ENCODE results near the gene BHLHE40. TPM values are rescaled to one million over a fixed set of nuclear protein-coding genes. Genes with fewer than 3 reads are reported as not detected.

The BHLHE40 gene
- total RNA-seq, 2 experiments from 2014 or later: 209 to 219 TPM

- H3K9me3 Mint-ChIP-seq (ENCODE audit: insufficient read depth): no peaks in the 10 kb centered on the region
- H3K27ac Mint-ChIP-seq: peak overlapping the region; percentile 94
- no peaks in the 10 kb centered on the region for H3K27me3 Mint-ChIP-seq (ENCODE audit: low read depth)
- H3K4me1 Mint-ChIP-seq (ENCODE audit: low read depth): peaks cover 95% of the 10 kb centered on the region
- ChIA-PET POLR2A (interaction anchor here (0.9 to 24.9 kb wide), 7 partner anchors 11 to 176 kb away, joined by 3 to 450 read pairs (median 4); partner anchors contain the start of gene BHLHE40), CTCF (interaction anchor here (1.1 to 4.5 kb wide), 12 partner anchors 8 to 302 kb away, joined by 3 to 40 read pairs (median 8); partner anchors contain the start of gene BHLHE40)
- peaks cover 6% of the 10 kb centered on the region for H3K36me3 Mint-ChIP-seq (ENCODE audit: low read depth)
- ATAC-seq: no peak
- no peak for DNase-seq
- H3K4me3 Mint-ChIP-seq: peak overlapping the region; percentile 72
Observed at GRCh38 chr3:5013021-5013906, 34.0 kb downstream of the BHLHE40 start.

DNA sequence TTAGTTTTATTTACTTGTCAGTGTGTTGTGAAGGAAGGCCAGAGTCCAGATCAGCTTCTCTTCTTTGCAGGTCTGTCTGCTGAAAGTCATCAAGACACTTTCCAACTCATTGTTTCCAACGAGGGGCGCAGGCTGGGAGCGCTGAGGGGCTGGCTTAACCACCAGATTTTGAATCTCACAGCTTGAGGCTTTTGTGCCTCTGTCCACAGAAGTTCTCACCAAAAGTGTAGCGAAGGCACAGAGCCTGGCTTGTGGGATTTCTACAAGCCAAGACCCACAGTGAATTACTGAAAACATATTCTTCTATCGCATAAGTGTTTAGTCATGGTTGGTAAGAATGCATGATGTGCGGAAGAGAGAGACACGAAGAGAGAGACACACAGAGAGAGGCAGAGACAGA is 35.2 kb downstream of the BHLHE40 start:
- H3K36me3 Mint-ChIP-seq (ENCODE audit: low read depth): peaks cover 6% of the 10 kb centered on the region
- ChIA-PET CTCF (interaction anchor here (0.8 to 4.5 kb wide), 4 partner anchors 10 to 303 kb away, joined by 3 to 40 read pairs (median 4); no protein-coding TSS in a partner anchor), POLR2A (interaction anchor here (24.9 kb wide), 1 partner anchor 33 kb away, joined by 450 read pairs; the partner anchor contains the start of gene BHLHE40)
- ATAC-seq (no peak), DNase-seq (no peak)
- no peak overlapping the region for H3K4me3 Mint-ChIP-seq
- H3K4me1 Mint-ChIP-seq (ENCODE audit: low read depth): peaks cover 95% of the 10 kb centered on the region
- peak overlapping the region; percentile 94 for H3K27ac Mint-ChIP-seq
- no peaks in the 10 kb centered on the region for H3K9me3 Mint-ChIP-seq (ENCODE audit: insufficient read depth)
- H3K27me3 Mint-ChIP-seq (ENCODE audit: low read depth): no peaks in the 10 kb centered on the region

- Mint-ChIP-seq H3K27me3 (ENCODE audit: low read depth) (no peaks in the 10 kb centered on the region), H3K4me3 (no peak overlapping the region), H3K4me1 (ENCODE audit: low read depth) (peaks cover 96% of the 10 kb centered on the region), H3K27ac (peak overlapping the region; percentile 31), H3K9me3 (ENCODE audit: insufficient read depth) (no peaks in the 10 kb centered on the region), H3K36me3 (ENCODE audit: low read depth) (peaks cover 6% of the 10 kb centered on the region)
- DNase-seq (no peak), ATAC-seq (no peak)
- ChIA-PET CTCF (interaction anchor here (2.8 kb wide), 1 partner anchor 304 kb away, joined by 10 read pairs; no protein-coding TSS in a partner anchor), POLR2A (interaction anchor here (1.3 to 24.9 kb wide), 2 partner anchors 34 to 185 kb away, joined by 3 to 450 read pairs; partner anchors contain the start of gene BHLHE40)
Observed at GRCh38 chr3:5015056-5015455, 35.8 kb downstream of the BHLHE40 start.

- ATAC-seq (peak; percentile 62), DNase-seq (peak; percentile 71)
- peaks cover 96% of the 10 kb centered on the region for H3K4me1 Mint-ChIP-seq (ENCODE audit: low read depth)
- H3K36me3 Mint-ChIP-seq (ENCODE audit: low read depth): peaks cover 6% of the 10 kb centered on the region
- peak overlapping the region; percentile 86 for H3K27ac Mint-ChIP-seq
- ChIA-PET CTCF (interaction anchor here (0.7 to 2.8 kb wide), 10 partner anchors 9 to 305 kb away, joined by 3 to 10 read pairs (median 4); no protein-coding TSS in a partner anchor), POLR2A (interaction anchor here (1.0 to 24.9 kb wide), 5 partner anchors 10 to 186 kb away, joined by 3 to 450 read pairs (median 4); partner anchors contain the start of gene BHLHE40)
- H3K9me3 Mint-ChIP-seq (ENCODE audit: insufficient read depth): no peaks in the 10 kb centered on the region
- no peaks in the 10 kb centered on the region for H3K27me3 Mint-ChIP-seq (ENCODE audit: low read depth)
- H3K4me3 Mint-ChIP-seq: peak overlapping the region; percentile 35
Observed at GRCh38 chr3:5016211-5017161, 37.2 kb downstream of the BHLHE40 start.

DNA sequence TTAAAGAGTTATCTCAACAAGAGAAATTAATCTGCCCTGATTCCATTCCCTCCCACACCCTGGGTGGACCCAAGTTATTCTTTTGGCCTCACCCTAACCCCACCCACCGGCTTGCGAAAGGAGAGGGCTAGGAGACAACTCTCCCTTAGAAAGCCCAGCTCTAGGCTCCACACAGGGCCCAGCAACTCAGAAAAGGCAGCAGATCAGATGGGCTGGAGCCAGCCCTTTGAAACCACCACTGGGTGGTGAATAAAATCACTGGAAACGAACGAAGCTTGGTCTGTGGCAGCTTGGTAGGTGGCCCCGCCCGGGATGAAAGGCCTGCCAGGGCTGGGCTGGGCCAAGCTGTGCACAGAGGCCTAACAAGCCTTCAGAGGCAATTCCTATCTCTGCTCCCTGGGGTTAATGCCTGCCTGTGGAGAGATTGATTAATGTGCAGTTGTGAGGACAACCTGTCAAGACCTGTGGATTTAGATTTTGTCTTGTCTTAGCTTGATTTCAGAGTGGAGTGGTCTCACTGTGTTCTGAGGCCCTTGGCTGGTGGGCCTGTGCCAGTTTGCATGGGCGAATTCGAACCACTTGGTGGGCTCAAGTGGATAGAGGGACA is 38.8 kb downstream of the BHLHE40 start:
- Mint-ChIP-seq H3K4me3 (no peak overlapping the region), H3K36me3 (ENCODE audit: low read depth) (peaks cover 6% of the 10 kb centered on the region), H3K4me1 (ENCODE audit: low read depth) (peaks cover 92% of the 10 kb centered on the region), H3K27me3 (ENCODE audit: low read depth) (no peaks in the 10 kb centered on the region), H3K9me3 (ENCODE audit: insufficient read depth) (no peaks in the 10 kb centered on the region), H3K27ac (peak overlapping the region; percentile 61)
- ChIA-PET POLR2A (interaction anchor here (1.3 to 24.9 kb wide), 3 partner anchors 8 to 168 kb away, joined by 3 to 450 read pairs (median 9); partner anchors contain the start of gene BHLHE40), CTCF (interaction anchor here (0.6 to 1.8 kb wide), 11 partner anchors 10 to 667 kb away, joined by 3 to 14 read pairs (median 4); no protein-coding TSS in a partner anchor)
- ATAC-seq: peak; percentile 5
- DNase-seq: no peak

DNA sequence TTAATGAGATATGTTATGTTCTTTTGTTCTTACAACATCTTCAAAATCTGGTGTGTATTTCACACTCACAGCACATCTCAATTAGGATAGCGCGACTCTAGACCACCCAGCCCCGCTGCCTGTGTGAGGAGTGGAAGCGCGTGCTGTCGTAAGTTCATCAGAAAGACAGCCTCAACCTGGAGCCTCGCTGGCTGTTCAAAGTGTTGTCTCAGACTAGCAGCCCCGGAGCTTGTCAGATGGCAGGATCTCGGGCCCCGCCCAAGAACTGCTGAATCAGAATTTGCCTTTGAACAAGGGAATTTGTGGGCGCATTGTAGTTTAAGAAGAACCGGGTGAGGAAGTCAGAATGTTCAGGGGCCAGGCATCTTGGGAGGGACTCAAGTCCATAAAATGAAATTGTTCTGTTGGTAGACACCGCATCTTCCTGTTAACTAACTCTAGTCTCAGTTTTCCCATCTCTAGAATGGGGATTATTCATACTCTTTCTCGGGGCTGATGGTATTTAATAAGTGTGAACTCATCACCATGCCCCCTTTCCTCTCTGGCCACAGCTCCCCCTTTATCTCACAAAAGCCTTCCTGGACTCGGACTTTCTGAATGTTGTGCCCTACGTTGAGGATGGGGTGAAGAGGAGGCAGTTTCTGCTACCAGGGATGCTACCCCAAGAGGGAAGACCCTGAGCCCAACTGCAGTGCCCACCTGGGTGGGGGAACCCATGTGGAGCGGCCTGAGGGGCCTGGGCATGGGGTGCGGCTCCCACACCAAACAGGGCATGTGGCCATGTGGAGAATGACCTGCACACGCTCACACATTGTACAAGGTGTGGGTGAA is 40.4 kb downstream of the BHLHE40 start:
- H3K27me3 Mint-ChIP-seq (ENCODE audit: low read depth): no peaks in the 10 kb centered on the region
- H3K27ac Mint-ChIP-seq: peak overlapping the region; percentile 81
- ChIA-PET POLR2A (interaction anchor here (24.9 kb wide), 1 partner anchor 38 kb away, joined by 450 read pairs; the partner anchor contains the start of gene BHLHE40), CTCF (interaction anchor here (0.8 to 10.7 kb wide), 9 partner anchors 8 to 190 kb away, joined by 3 to 123 read pairs (median 3); partner anchors contain the start of gene BHLHE40)
- H3K4me1 Mint-ChIP-seq (ENCODE audit: low read depth): peaks cover 85% of the 10 kb centered on the region
- DNase-seq (peak; percentile 89), ATAC-seq (peak; percentile 83)
- peaks cover 3% of the 10 kb centered on the region for H3K36me3 Mint-ChIP-seq (ENCODE audit: low read depth)
- no peaks in the 10 kb centered on the region for H3K9me3 Mint-ChIP-seq (ENCODE audit: insufficient read depth)
- H3K4me3 Mint-ChIP-seq: peak overlapping the region; percentile 35

- DNase-seq: no peak
- ChIA-PET POLR2A (interaction anchor here (24.9 kb wide), 1 partner anchor 39 kb away, joined by 450 read pairs; the partner anchor contains the start of gene BHLHE40), CTCF (interaction anchor here (1.3 to 10.7 kb wide), 3 partner anchors 9 to 37 kb away, joined by 3 to 123 read pairs (median 15); partner anchors contain the start of gene BHLHE40)
- Mint-ChIP-seq H3K9me3 (ENCODE audit: insufficient read depth) (no peaks in the 10 kb centered on the region), H3K27me3 (ENCODE audit: low read depth) (no peaks in the 10 kb centered on the region), H3K27ac (peak overlapping the region; percentile 81), H3K4me1 (ENCODE audit: low read depth) (peaks cover 80% of the 10 kb centered on the region), H3K36me3 (ENCODE audit: low read depth) (no peaks in the 10 kb centered on the region), H3K4me3 (no peak overlapping the region)
- ATAC-seq: no peak
Observed at GRCh38 chr3:5020242-5020722, 41.0 kb downstream of the BHLHE40 start.

DNA sequence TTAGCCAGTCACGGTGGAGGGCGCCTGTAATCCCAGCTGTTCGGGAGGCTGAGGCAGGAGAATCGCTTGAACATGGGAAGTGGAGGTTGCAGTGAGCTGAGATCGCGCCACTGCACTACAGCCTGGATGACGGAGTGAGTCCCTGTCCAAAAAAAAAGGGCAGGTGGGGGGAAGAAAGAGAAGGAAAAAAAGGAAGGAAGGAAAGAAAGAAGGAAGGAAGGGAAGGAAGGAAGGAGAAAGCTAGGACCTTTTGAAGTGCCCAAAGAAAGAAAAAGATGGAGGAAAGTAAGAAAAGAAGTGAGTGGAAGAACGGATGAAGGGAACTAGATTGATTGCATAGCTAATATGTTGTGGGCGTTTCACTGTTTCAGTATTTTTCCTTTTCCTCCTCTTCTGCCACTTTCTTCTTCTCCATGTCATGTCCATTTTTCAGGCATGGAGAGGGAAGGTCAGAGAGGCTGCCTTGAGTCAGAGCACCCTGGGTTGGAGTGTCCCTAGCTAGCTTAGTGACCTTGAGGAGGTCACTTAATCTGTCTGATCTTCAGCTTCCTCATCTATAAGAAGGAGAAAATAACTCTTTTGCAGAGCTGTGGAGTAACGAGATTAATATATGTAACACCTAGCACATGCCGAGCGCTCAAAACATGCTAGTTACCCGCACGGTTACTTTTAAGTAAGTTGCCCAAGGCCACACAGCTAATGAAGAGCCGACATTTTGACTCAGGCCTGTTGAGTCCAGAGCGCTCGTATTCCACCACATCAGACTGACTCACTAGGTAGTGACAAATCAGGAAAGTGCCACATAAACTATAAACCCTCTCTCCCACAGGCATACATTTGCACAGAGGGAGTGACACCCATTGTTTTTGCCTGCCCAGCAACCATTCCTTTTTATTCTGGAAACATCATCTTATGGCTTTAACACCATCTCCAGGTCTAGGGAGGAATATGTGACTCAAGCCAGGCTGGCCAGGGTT is 42.2 kb downstream of the BHLHE40 start:
- no peak for ATAC-seq
- Mint-ChIP-seq H3K4me3 (no peak overlapping the region), H3K4me1 (ENCODE audit: low read depth) (peaks cover 77% of the 10 kb centered on the region)

More for the DNA sequence above, 42.2 kb downstream of the BHLHE40 start:
- POLR2A ChIA-PET: interaction anchor here (0.7 to 24.9 kb wide), 3 partner anchors 10 to 188 kb away, joined by 3 to 450 read pairs (median 3); partner anchors contain the start of gene BHLHE40
- CTCF ChIA-PET: interaction anchor here (1.1 to 10.7 kb wide), 11 partner anchors 10 to 310 kb away, joined by 3 to 123 read pairs (median 5); partner anchors contain the start of gene BHLHE40
- Mint-ChIP-seq H3K36me3 (ENCODE audit: low read depth) (no peaks in the 10 kb centered on the region), H3K27ac (peak overlapping the region; percentile 62), H3K27me3 (ENCODE audit: low read depth) (no peaks in the 10 kb centered on the region), H3K9me3 (ENCODE audit: insufficient read depth) (no peaks in the 10 kb centered on the region)
- DNase-seq: no peak
